Measurements from ENCODE around the gene PNKD.

- TF ChIP-seq POLR2A (IDR thresholded peaks at IDR 0.05) (no peak), CTCF (IDR thresholded peaks at IDR 0.05) (no peak)
These were observed 47.5 kb downstream of the PNKD start for GRCh38 chr2:218317835-218318234.

Data from Peyer's patch (tissue), 4 donors.